HG03457 (cell line): Measurements from ENCODE around the gene C1orf94.

Source experiments
- ATAC-seq: cut with Tn5 transposase; IDR thresholded peaks from one replicate; pipeline ENCODE4 v1.9.1; 2021; ENCODE audit warnings: moderate number of reproducible peaks; ENCODE audit not compliant: unreplicated experiment

C1orf94 gene

GRCh38 chr1:34176830-34177603, at the start of gene C1orf94:
Gene C1orf94, plus strand, starts transcription at chr1:34176907. Its CDS starts 883 bp downstream, at chr1:34177790.
- no peak for ATAC-seq

- no peak for ATAC-seq
Observed at GRCh38 chr1:34127006-34128000, 49.4 kb upstream of the C1orf94 start.

GRCh38 chr1:34128186-34128889, 48.4 kb upstream of the C1orf94 start:
- ATAC-seq, result no peak

GRCh38 chr1:34129630-34130029, 47.1 kb upstream of the C1orf94 start:
- no peak for ATAC-seq

- no peak for ATAC-seq
Observed at GRCh38 chr1:34130306-34130705, 46.4 kb upstream of the C1orf94 start.

- ATAC-seq, result no peak
Observed at GRCh38 chr1:34131396-34132160, 45.1 kb upstream of the C1orf94 start.

- ATAC-seq, result no peak
Observed at GRCh38 chr1:34132161-34132420, 44.6 kb upstream of the C1orf94 start.

GRCh38 chr1:34137411-34137810, 39.3 kb upstream of the C1orf94 start:
- no peak for ATAC-seq

GRCh38 chr1:34140011-34140676, 36.6 kb upstream of the C1orf94 start:
- no peak for ATAC-seq

- ATAC-seq, result no peak
Observed at GRCh38 chr1:34143975-34144374, 32.7 kb upstream of the C1orf94 start.

- no peak for ATAC-seq
Observed at GRCh38 chr1:34144766-34145165, 31.9 kb upstream of the C1orf94 start.

GRCh38 chr1:34147301-34147700, 29.4 kb upstream of the C1orf94 start:
- ATAC-seq, result no peak

GRCh38 chr1:34149501-34149900, 27.2 kb upstream of the C1orf94 start:
- ATAC-seq, result no peak

GRCh38 chr1:34153246-34153645, 23.5 kb upstream of the C1orf94 start:
- ATAC-seq, result no peak

GRCh38 chr1:34155860-34156259, 20.8 kb upstream of the C1orf94 start:
- ATAC-seq, result no peak

GRCh38 chr1:34156739-34157138, 20.0 kb upstream of the C1orf94 start:
- no peak for ATAC-seq

GRCh38 chr1:34162852-34163766, 13.6 kb upstream of the C1orf94 start:
- no peak for ATAC-seq

- ATAC-seq, result no peak
Observed at GRCh38 chr1:34163792-34164731, 12.6 kb upstream of the C1orf94 start.
